T-cell (primary cell): ENCODE results near the gene RAB6B. TPM values are rescaled to one million over a fixed set of nuclear protein-coding genes. Genes with fewer than 3 reads are reported as not detected.

Experiments used
- ATAC-seq, 4 experiments: fragments of 200-7000 bp in 3 of 4; fragments of 150-1000 bp in 1 of 4; cut with Tn5 transposase; replicated peaks in 1 of 4; 1 replicate in 3 of 4; 2 replicates in 1 of 4; pipeline ENCODE4 v1.10.0; 2021; ENCODE audit warnings: moderate library complexity in 3 of 4, mild to moderate bottlenecking in 2 of 4, moderate number of reproducible peaks in 1 of 4
- CTCF ChIA-PET, 2 donors: fragments of 300-600 bp; sonication (Branson Sonifier 250); formaldehyde crosslinking; loops; one replicate each; lab custom pipeline; 2022; ENCODE audit warnings: antibody characterized with exemption in 2 of 2; lab: Charles Lee
- POLR2A ChIA-PET, 2 donors: fragments of 300-600 bp; sonication (Branson Sonifier 250); formaldehyde crosslinking; loops; one replicate each; lab custom pipeline; 2022; ENCODE audit warnings: antibody characterized with exemption in 2 of 2; lab: Charles Lee
- DNase-seq, 35 experiments: peaks; one replicate each; pipeline versions ENCODE4 v3.0.0 to v3.0.0-alpha.2; 2013 to 2023
- H3K27ac ChIP-seq: one replicate; pipeline ENCODE4 v1.5.1; 2013; ENCODE audit warnings: low read length
- H3K27me3 ChIP-seq, 2 experiments: replicated peaks in 1 of 2; 1 replicate in 1 of 2; 2 replicates in 1 of 2; pipeline versions ENCODE4 v1.6.1 to v1.7.0; 2013; ENCODE audit warnings: low read length in 1 of 2, mixed read lengths in 1 of 2; ENCODE audit not compliant: control insufficient read depth in 2 of 2, insufficient read depth in 2 of 2; ENCODE audit errors: extremely low read depth in 1 of 2
- H3K36me3 ChIP-seq, 2 donors: 1 replicate in 1 of 2; 2 replicates in 1 of 2; pipeline versions ENCODE4 v1.6.1 to v1.7.0; 2013; ENCODE audit warnings: low read length in 1 of 2; ENCODE audit not compliant: control insufficient read depth in 2 of 2, insufficient read depth in 1 of 2; ENCODE audit errors: extremely low read depth in 1 of 2
- H3K4me1 ChIP-seq, 2 experiments: 1 replicate in 1 of 2; 2 replicates in 1 of 2; pipeline versions ENCODE4 v1.6.1 to v1.7.0; 2013; ENCODE audit warnings: low read length in 2 of 2, mixed read lengths in 1 of 2; ENCODE audit not compliant: insufficient read depth in 2 of 2, control insufficient read depth in 1 of 2; ENCODE audit errors: extremely low read depth in 1 of 2
- H3K4me3 ChIP-seq, 2 donors: 1 replicate in 1 of 2; 2 replicates in 1 of 2; pipeline versions ENCODE4 v1.5.1 to v1.7.0; 2013; ENCODE audit warnings: mild to moderate bottlenecking in 2 of 2, low read length in 1 of 2, moderate library complexity in 1 of 2; ENCODE audit not compliant: control insufficient read depth in 1 of 2; ENCODE audit errors: extremely low read depth in 1 of 2
- H3K9me3 ChIP-seq: 2 replicates; pipeline ENCODE4 v1.7.0; 2013
- H3K27ac Mint-ChIP-seq, 2 donors: one replicate each; pipeline ENCODE4 v1.8.0; 2020 to 2021; ENCODE audit warnings: mild to moderate bottlenecking in 2 of 2, mixed read lengths in 2 of 2
- H3K27me3 Mint-ChIP-seq, 2 donors: one replicate each; pipeline ENCODE4 v1.8.0; 2021 to 2022; ENCODE audit warnings: mixed read lengths in 2 of 2
- H3K36me3 Mint-ChIP-seq: one replicate; pipeline ENCODE4 v1.8.0; 2021; ENCODE audit warnings: mixed read lengths
- H3K4me1 Mint-ChIP-seq, 3 donors: one replicate each; pipeline ENCODE4 v1.8.0; 2020 to 2022; ENCODE audit warnings: mixed read lengths in 3 of 3, mild to moderate bottlenecking in 1 of 3
- H3K4me3 Mint-ChIP-seq, 3 donors: one replicate each; pipeline ENCODE4 v1.8.0; 2020 to 2022; ENCODE audit warnings: mild to moderate bottlenecking in 3 of 3, mixed read lengths in 3 of 3, moderate library complexity in 3 of 3
- H3K9me3 Mint-ChIP-seq, 3 donors: one replicate each; pipeline ENCODE4 v1.8.0; 2020 to 2022; ENCODE audit warnings: mixed read lengths in 3 of 3
- WGBS: methylation state at CpG from one replicate; pipeline ENCODE4 v1.1.5; 2013; ENCODE audit warnings: missing lambda C conversion rate; ENCODE audit not compliant: insufficient coverage; 5-methylcytosine and 5-hydroxymethylcytosine counted together
- total RNA-seq, 35 experiments: library from RNA in 6 of 35; stranded (reverse) in 6 of 35; fragments of 120-200 nt in 1 of 35; gene quantifications; one replicate each; pipeline versions ENCODE4 v1.2.1 to v1.2.4 and lab custom pipeline; 2013 to 2026

Gene RAB6B
- total RNA-seq, 5 donors from 2014 or later (not counting 1 experiment from before 2014, with no cell fraction given), result 0.23 to 2.4 (median 0.76) TPM

DNA sequence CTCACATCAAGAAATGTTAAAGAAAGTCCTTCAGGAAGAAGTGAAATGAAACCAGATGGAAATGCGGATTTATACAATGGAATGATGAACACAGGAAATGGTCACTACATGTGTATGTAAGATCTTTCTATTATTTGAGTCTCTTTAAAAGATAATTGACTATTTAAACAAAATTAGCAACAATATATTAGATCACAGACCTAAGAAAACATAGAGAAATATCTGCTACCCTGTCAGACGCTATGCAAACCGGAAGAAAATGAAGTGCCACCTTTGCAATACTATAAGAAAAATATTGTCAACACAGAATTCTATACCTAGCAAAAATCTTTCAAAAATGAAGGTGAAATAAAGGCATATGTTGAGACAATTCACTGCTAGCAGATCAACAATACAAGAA, 17.2 kb downstream of the RAB6B start:
- H3K27me3 ChIP-seq, result peaks cover 0 to 2% of the 10 kb centered on the region in 2 experiments
- ChIA-PET CTCF (no interaction called here), POLR2A (no interaction called here)
- peaks cover 0 to 22% of the 10 kb centered on the region in 2 experiments for H3K4me1 ChIP-seq
- DNase-seq (no peak), ATAC-seq (no peak)
- WGBS, result no CpG with 5 or more reads among the region's 3 CpGs
- no peak overlapping the region for H3K4me3 Mint-ChIP-seq
- no peaks in the 10 kb centered on the region for H3K36me3 ChIP-seq
- peaks cover 2 to 4% of the 10 kb centered on the region in 2 donors for H3K27me3 Mint-ChIP-seq
- peaks cover 8 to 30% (median 16%) of the 10 kb centered on the region in 3 donors for H3K4me1 Mint-ChIP-seq
- H3K9me3 ChIP-seq, result no peaks in the 10 kb centered on the region
- H3K9me3 Mint-ChIP-seq, result peaks cover 12 to 22% (median 20%) of the 10 kb centered on the region in 3 donors
- no peak overlapping the region for H3K27ac ChIP-seq
- no peaks in the 10 kb centered on the region for H3K36me3 Mint-ChIP-seq
- no peak overlapping the region for H3K4me3 ChIP-seq
- no peak overlapping the region for H3K27ac Mint-ChIP-seq

DNA sequence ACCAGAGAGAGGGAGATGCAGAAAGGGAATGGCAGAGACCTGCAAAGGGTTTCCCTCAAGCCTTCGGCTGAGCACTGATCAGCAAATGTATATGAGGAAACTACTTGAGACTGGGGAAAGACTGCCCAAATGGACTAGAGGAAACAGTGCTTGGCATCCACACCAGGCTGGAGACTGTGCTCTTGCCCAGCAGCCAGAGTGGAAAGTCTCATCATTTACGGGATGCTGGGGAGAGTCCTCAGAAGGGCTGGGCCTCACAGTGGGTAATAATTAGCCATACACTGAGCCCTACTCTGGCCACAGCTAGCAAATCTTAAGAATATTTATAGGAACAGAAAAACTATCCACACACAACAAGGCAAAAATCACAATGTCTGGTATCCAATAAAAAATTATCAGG, 18.5 kb downstream of the RAB6B start:
- POLR2A ChIA-PET, result no interaction called here
- H3K4me1 ChIP-seq, result peaks cover 0 to 11% of the 10 kb centered on the region in 2 experiments
- 100% methylated on average over 1 of the region's 2 CpGs for WGBS
- no peak overlapping the region for H3K4me3 Mint-ChIP-seq
- no peak overlapping the region for H3K27ac ChIP-seq
- peaks cover 0 to 7% of the 10 kb centered on the region in 2 experiments for H3K27me3 ChIP-seq
- ATAC-seq (no peak), DNase-seq (no peak)
- H3K27me3 Mint-ChIP-seq, result peaks cover 4 to 7% of the 10 kb centered on the region in 2 donors
- H3K4me3 ChIP-seq, result no peak overlapping the region
- H3K9me3 Mint-ChIP-seq, result peaks cover 12 to 22% (median 20%) of the 10 kb centered on the region in 3 donors
- H3K9me3 ChIP-seq, result no peaks in the 10 kb centered on the region
- H3K36me3 ChIP-seq, result no peaks in the 10 kb centered on the region
- CTCF ChIA-PET, result no interaction called here
- H3K27ac Mint-ChIP-seq, result no peak overlapping the region
- H3K4me1 Mint-ChIP-seq, result peaks cover 5 to 19% (median 9%) of the 10 kb centered on the region in 3 donors
- no peaks in the 10 kb centered on the region for H3K36me3 Mint-ChIP-seq

DNA sequence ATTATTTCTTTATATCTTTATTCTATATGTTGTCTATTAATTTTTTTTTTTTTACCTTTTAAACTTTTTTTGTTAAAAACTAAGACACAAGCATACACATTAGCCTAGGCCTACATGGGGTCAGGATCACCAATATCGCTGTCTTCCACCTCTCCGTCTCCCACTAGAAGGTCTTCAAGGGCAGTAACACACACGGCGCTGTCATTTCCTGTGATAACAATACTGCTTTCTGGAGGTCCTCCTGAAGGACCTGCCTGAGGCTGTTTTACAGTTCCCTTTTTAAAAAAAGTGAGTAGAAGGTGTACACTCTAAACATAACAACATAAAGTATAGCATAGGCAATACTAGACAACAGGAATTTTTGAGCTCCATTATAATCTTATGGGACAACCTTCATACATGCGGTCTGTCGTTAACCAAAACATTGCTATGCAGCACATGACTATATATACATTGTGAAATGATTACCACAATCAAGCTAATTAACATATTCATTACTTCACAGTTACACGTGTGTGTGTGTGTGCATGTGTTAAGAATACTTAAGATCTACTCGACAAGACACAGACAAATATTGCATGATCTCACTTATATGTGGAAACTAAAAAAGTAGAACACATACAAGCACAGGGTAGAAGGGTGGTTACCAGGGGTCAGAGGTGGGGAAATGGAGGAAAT, 20.8 kb downstream of the RAB6B start:
- Histone ChIP-seq H3K27me3 (peaks cover 0 to 14% of the 10 kb centered on the region in 2 experiments), H3K4me1 (no peaks in the 10 kb centered on the region), H3K36me3 (no peaks in the 10 kb centered on the region), H3K9me3 (no peaks in the 10 kb centered on the region), H3K4me3 (no peak overlapping the region), H3K27ac (no peak overlapping the region)
- ChIA-PET CTCF (no interaction called here), POLR2A (interaction anchor here in 1 of 2 donors (0.6 kb wide), 2 partner anchors 25 to 242 kb away, joined by 4 to 5 read pairs; no protein-coding TSS in a partner anchor)
- peaks cover 12 to 22% (median 20%) of the 10 kb centered on the region in 3 donors for H3K9me3 Mint-ChIP-seq
- no peak overlapping the region for H3K4me3 Mint-ChIP-seq
- no peak for ATAC-seq
- no peak overlapping the region for H3K27ac Mint-ChIP-seq
- peaks cover 0 to under 1% (median 0%) of the 10 kb centered on the region in 3 donors for H3K4me1 Mint-ChIP-seq
- 93% methylated on average over 2 of the region's 8 CpGs for WGBS
- H3K36me3 Mint-ChIP-seq, result no peaks in the 10 kb centered on the region
- H3K27me3 Mint-ChIP-seq, result peaks cover 4 to 10% of the 10 kb centered on the region in 2 donors
- no peak for DNase-seq

DNA sequence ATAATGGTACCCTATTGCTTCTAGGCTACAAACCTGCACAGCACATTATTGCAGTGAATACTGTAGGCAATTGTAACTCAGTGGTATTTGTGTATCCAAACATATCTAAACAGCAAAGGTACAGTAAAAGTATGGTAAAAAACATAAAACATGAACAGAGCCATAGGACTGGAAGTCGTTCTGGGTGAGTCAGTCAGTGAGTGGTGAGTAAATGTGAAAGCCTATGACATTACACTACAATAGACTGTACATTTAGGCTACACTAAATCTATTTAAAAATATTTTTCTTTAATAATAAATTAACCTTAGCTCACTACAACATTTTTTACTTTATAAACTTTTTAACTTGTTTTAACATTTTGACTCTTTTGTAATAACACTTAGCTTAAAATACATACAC, 21.3 kb downstream of the RAB6B start:
- WGBS, result no CpG with 5 or more reads among the region's 1 CpG
- ChIA-PET CTCF (interaction anchor here in 1 of 2 donors (0.6 kb wide), 1 partner anchor 103 kb away, joined by 6 read pairs; no protein-coding TSS in a partner anchor), POLR2A (interaction anchor here in 1 of 2 donors (0.6 kb wide), 1 partner anchor 243 kb away, joined by 5 read pairs; no protein-coding TSS in a partner anchor)
- H3K9me3 ChIP-seq, result no peaks in the 10 kb centered on the region
- ATAC-seq (no peak), DNase-seq (no peak)
- H3K27ac Mint-ChIP-seq, result no peak overlapping the region
- H3K36me3 ChIP-seq, result no peaks in the 10 kb centered on the region
- H3K4me3 Mint-ChIP-seq, result no peak overlapping the region
- H3K4me1 ChIP-seq, result no peaks in the 10 kb centered on the region
- H3K27ac ChIP-seq, result no peak overlapping the region
- no peaks in the 10 kb centered on the region for H3K4me1 Mint-ChIP-seq
- H3K9me3 Mint-ChIP-seq, result peaks cover 12 to 22% (median 20%) of the 10 kb centered on the region in 3 donors
- H3K27me3 ChIP-seq, result peaks cover 0 to 17% of the 10 kb centered on the region in 2 experiments
- H3K36me3 Mint-ChIP-seq, result no peaks in the 10 kb centered on the region
- no peak overlapping the region for H3K4me3 ChIP-seq
- peaks cover 4 to 10% of the 10 kb centered on the region in 2 donors for H3K27me3 Mint-ChIP-seq

DNA sequence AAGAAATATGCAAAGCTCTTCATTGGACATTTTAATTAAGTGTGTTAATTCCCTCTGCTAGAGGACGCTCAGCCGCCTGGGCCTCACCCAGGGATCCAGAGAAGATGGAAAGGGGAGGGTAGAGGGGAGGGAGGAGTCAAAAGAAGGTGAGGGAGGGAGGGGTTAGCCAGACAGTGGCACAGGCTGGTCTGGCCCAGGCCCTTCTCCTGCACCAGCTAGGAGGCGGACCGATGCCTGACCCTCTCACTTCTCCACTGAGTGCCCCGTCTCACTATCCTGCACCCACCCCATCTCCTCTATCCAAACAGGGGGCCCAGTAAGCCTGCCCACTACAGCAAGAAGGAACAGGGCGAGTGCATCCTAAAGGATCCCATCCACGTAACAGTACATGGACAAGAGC, 22.9 kb downstream of the RAB6B start:
- no peaks in the 10 kb centered on the region for H3K36me3 ChIP-seq
- ATAC-seq (no peak), DNase-seq (no peak)
- Mint-ChIP-seq H3K9me3 (peaks cover 1 to 9% (median 9%) of the 10 kb centered on the region in 3 donors), H3K27ac (no peak overlapping the region), H3K27me3 (peaks cover 11 to 14% of the 10 kb centered on the region in 2 donors), H3K4me3 (no peak overlapping the region), H3K4me1 (no peaks in the 10 kb centered on the region), H3K36me3 (no peaks in the 10 kb centered on the region)
- CTCF ChIA-PET, result interaction anchor here in 1 of 2 donors (0.6 kb wide), 1 partner anchor 334 kb away, joined by 3 read pairs; no protein-coding TSS in a partner anchor
- POLR2A ChIA-PET, result no interaction called here
- no peaks in the 10 kb centered on the region for H3K4me1 ChIP-seq
- no peak overlapping the region for H3K27ac ChIP-seq
- no peak overlapping the region for H3K4me3 ChIP-seq
- no peaks in the 10 kb centered on the region for H3K9me3 ChIP-seq
- WGBS, result 92% methylated on average over 7 of the region's 7 CpGs
- peaks cover 0 to 26% of the 10 kb centered on the region in 2 experiments for H3K27me3 ChIP-seq

DNA sequence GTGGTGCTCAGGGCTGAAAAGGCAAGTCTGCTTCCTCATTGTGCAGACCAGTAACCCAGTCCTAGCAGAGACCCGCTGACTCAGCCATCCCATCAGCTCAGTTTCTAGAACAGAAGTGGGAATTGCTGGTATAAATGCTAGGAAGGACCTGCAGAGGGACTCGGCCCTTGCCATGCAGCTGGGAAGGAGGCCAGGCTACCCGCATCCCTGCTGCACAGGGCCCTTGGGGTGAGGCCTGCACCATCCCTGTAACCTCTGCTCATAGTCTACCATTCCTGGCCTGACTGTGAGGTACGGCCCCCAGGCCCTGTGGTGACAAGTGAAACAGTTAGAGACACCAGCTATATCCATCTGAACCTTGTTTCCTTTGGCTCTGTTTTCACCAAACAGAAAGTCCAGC, 23.5 kb downstream of the RAB6B start:
- Histone ChIP-seq H3K36me3 (no peaks in the 10 kb centered on the region), H3K4me1 (no peaks in the 10 kb centered on the region), H3K27me3 (peaks cover 0 to 24% of the 10 kb centered on the region in 2 experiments), H3K9me3 (no peaks in the 10 kb centered on the region), H3K27ac (no peak overlapping the region), H3K4me3 (no peak overlapping the region)
- Mint-ChIP-seq H3K9me3 (peaks cover 0 to 9% (median 5%) of the 10 kb centered on the region in 3 donors), H3K27ac (no peak overlapping the region), H3K27me3 (peaks cover 11 to 14% of the 10 kb centered on the region in 2 donors), H3K4me1 (no peaks in the 10 kb centered on the region), H3K36me3 (no peaks in the 10 kb centered on the region), H3K4me3 (no peak overlapping the region)
- POLR2A ChIA-PET, result no interaction called here
- ATAC-seq (no peak), DNase-seq (no peak)
- 91% methylated on average over 4 of the region's 4 CpGs for WGBS
- CTCF ChIA-PET, result interaction anchor here in 1 of 2 donors (0.6 kb wide), 1 partner anchor 335 kb away, joined by 3 read pairs; no protein-coding TSS in a partner anchor
